Trophoblast cell (in vitro differentiated cells and primary cell): ENCODE measurements around the gene IYD.

Source experiments
- DNase-seq, 2 donors: peaks; one replicate each; pipeline ENCODE4 v3.0.0-alpha.2; 2016
- H2AFZ ChIP-seq: 2 replicates; pipeline ENCODE4 v1.6.1; 2013; ENCODE audit warnings: low read length, moderate library complexity, mild to moderate bottlenecking; ENCODE audit not compliant: insufficient read depth, poor library complexity
- H2AK5ac ChIP-seq: 2 replicates; pipeline ENCODE4 v1.6.1; 2013; ENCODE audit warnings: mild to moderate bottlenecking, low read length
- H2BK120ac ChIP-seq: 2 replicates; pipeline ENCODE4 v1.6.1; 2013; ENCODE audit warnings: low read length, mild to moderate bottlenecking, moderate library complexity; ENCODE audit not compliant: insufficient read depth, poor library complexity
- H2BK12ac ChIP-seq: 2 replicates; pipeline ENCODE4 v1.6.1; 2013; ENCODE audit warnings: mild to moderate bottlenecking, low read length, moderate library complexity
- H2BK5ac ChIP-seq: 2 replicates; pipeline ENCODE4 v1.6.1; 2013; ENCODE audit warnings: low read length, low read depth, moderate library complexity, mild to moderate bottlenecking; ENCODE audit not compliant: poor library complexity
- H3K14ac ChIP-seq: 2 replicates; pipeline ENCODE4 v1.6.1; 2013; ENCODE audit warnings: mild to moderate bottlenecking, low read length
- H3K18ac ChIP-seq: 2 replicates; pipeline ENCODE4 v1.6.1; 2013; ENCODE audit warnings: mild to moderate bottlenecking, low read length
- H3K23ac ChIP-seq: 2 replicates; pipeline ENCODE4 v1.6.1; 2013; ENCODE audit warnings: low read length
- H3K27ac ChIP-seq: 2 replicates; pipeline ENCODE4 v1.5.1; 2013; ENCODE audit warnings: low read depth, mild to moderate bottlenecking, inconsistent platforms, low read length, moderate library complexity
- H3K27me3 ChIP-seq: 2 replicates; pipeline ENCODE4 v1.6.1; 2013; ENCODE audit warnings: inconsistent platforms, mild to moderate bottlenecking, low read length, moderate library complexity; ENCODE audit not compliant: insufficient read depth
- H3K36me3 ChIP-seq, 2 experiments: 1 replicate in 1 of 2; 2 replicates in 1 of 2; pipeline ENCODE4 v1.6.1; 2013; ENCODE audit warnings: low read length in 2 of 2, mild to moderate bottlenecking in 2 of 2, moderate library complexity in 1 of 2; ENCODE audit not compliant: insufficient read depth in 2 of 2, control insufficient read depth in 1 of 2
- H3K4ac ChIP-seq: 2 replicates; pipeline ENCODE4 v1.6.1; 2013; ENCODE audit warnings: low read depth, mild to moderate bottlenecking, low read length, moderate library complexity
- H3K4me1 ChIP-seq, 2 experiments: 1 replicate in 1 of 2; 2 replicates in 1 of 2; pipeline ENCODE4 v1.6.1; 2013; ENCODE audit warnings: low read length in 2 of 2, mild to moderate bottlenecking in 2 of 2, moderate library complexity in 1 of 2; ENCODE audit not compliant: insufficient read depth in 2 of 2, control insufficient read depth in 1 of 2
- H3K4me2 ChIP-seq: 2 replicates; pipeline ENCODE4 v1.6.1; 2013; ENCODE audit warnings: inconsistent platforms, mild to moderate bottlenecking, low read length, moderate library complexity
- H3K4me3 ChIP-seq: 2 replicates; pipeline ENCODE4 v1.5.1; 2013; ENCODE audit warnings: mild to moderate bottlenecking, low read depth, low read length, inconsistent platforms
- H3K79me1 ChIP-seq: one replicate; pipeline ENCODE4 v1.6.1; 2013; ENCODE audit warnings: low read length
- H3K79me2 ChIP-seq: 2 replicates; pipeline ENCODE4 v1.6.1; 2013; ENCODE audit warnings: low read length, mild to moderate bottlenecking; ENCODE audit not compliant: control insufficient read depth, insufficient read depth, poor library complexity
- H3K9ac ChIP-seq: 2 replicates; pipeline ENCODE4 v1.6.1; 2013; ENCODE audit warnings: mild to moderate bottlenecking, low read length
- H3K9me3 ChIP-seq: 2 replicates; pipeline ENCODE4 v1.6.1; 2013; ENCODE audit warnings: low read depth, mild to moderate bottlenecking, control low read depth, inconsistent platforms, low read length; ENCODE audit not compliant: insufficient read depth
- H4K12ac ChIP-seq: 2 replicates; pipeline ENCODE4 v1.6.1; 2013; ENCODE audit warnings: low read depth, mild to moderate bottlenecking, low read length, moderate library complexity
- H4K8ac ChIP-seq: 2 replicates; pipeline ENCODE4 v1.6.1; 2013; ENCODE audit warnings: low read depth, mild to moderate bottlenecking, low read length, moderate library complexity
- H4K91ac ChIP-seq: one replicate; pipeline ENCODE4 v1.6.1; 2013; ENCODE audit warnings: low read depth, mild to moderate bottlenecking, low read length, moderate library complexity
- WGBS: extraction: QIAGEN DNeasy Blood & Tissue Kit; methylation state at CpG from one replicate; pipeline ENCODE4 v1.1.7; 2013; ENCODE audit warnings: missing lambda C conversion rate; ENCODE audit not compliant: insufficient read length, insufficient coverage; ENCODE audit errors: extremely low coverage; 5-methylcytosine and 5-hydroxymethylcytosine counted together

IYD gene

DNA sequence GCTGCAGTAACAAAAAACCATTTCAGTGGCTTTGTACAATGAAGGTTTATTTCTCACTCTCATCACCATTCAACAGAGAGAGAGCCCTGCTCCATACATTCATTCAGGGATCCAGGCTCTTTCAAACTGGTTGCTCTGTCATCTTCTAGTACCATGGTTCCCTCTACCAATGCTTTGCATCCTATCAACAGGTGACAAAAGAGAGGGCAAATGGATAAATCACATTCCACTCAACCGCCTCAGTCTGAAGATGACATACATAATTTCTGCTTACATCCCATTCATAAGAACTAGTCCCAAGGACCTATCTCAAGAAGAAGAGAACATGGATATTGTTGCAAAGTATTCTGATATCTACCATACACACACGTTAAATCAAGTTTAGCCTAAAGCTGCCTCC, 51.6 kb downstream of the IYD start:
- no peaks in the 10 kb centered on the region for H3K27me3 ChIP-seq
- no CpG with 5 or more reads among the region's 2 CpGs for WGBS
- no peaks in the 10 kb centered on the region for H3K79me1 ChIP-seq
- peaks cover 0 to 2% of the 10 kb centered on the region in 2 experiments for H3K4me1 ChIP-seq
- no peak overlapping the region for H4K12ac ChIP-seq
- H2BK5ac ChIP-seq, result no peak overlapping the region
- peaks cover 18% of the 10 kb centered on the region for H3K9me3 ChIP-seq
- H3K9ac ChIP-seq, result no peak overlapping the region
- H3K79me2 ChIP-seq, result no peaks in the 10 kb centered on the region
- H3K36me3 ChIP-seq, result no peaks in the 10 kb centered on the region
- H3K18ac ChIP-seq, result no peak overlapping the region
- H2AK5ac ChIP-seq, result no peak overlapping the region
- no peak overlapping the region for H3K14ac ChIP-seq
- H4K8ac ChIP-seq, result no peak overlapping the region
- no peak overlapping the region for H3K4ac ChIP-seq
- H2BK120ac ChIP-seq, result no peak overlapping the region
- no peak overlapping the region for H2AFZ ChIP-seq
- no peak overlapping the region for H3K27ac ChIP-seq
- H3K4me2 ChIP-seq, result no peak overlapping the region
- H3K23ac ChIP-seq, result no peak overlapping the region
- no peak overlapping the region for H2BK12ac ChIP-seq
- H3K4me3 ChIP-seq, result no peak overlapping the region
- no peak for DNase-seq
- no peak overlapping the region for H4K91ac ChIP-seq

DNA sequence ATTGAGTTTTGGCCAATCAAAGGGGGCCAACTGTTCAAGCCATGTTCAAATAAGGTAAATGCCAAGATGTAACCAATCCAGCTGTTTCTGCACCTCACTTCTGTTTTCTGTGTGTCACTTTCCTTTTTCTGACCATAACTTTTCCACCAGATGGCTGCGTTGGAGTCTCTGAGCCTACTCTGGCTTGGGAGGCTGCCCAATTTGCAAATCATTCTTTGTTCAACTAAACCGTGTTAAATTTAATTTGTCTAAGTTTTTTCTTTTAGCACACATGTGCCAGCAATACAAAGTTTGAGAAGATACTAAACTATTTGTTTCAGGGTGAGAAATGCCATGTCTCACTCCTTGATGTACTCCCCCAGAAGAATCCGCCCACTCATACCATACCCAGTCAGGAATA, 52.1 kb downstream of the IYD start:
- Histone ChIP-seq H2AFZ (no peak overlapping the region), H3K23ac (no peak overlapping the region), H3K4me3 (no peak overlapping the region), H3K4ac (no peak overlapping the region), H3K18ac (no peak overlapping the region), H2BK12ac (no peak overlapping the region), H3K14ac (no peak overlapping the region), H4K12ac (no peak overlapping the region), H3K36me3 (no peaks in the 10 kb centered on the region), H3K79me1 (no peaks in the 10 kb centered on the region), H4K91ac (no peak overlapping the region), H3K4me2 (no peak overlapping the region), H2BK5ac (no peak overlapping the region), H4K8ac (no peak overlapping the region), H3K9me3 (peaks cover 22% of the 10 kb centered on the region), H3K27me3 (no peaks in the 10 kb centered on the region), H2BK120ac (no peak overlapping the region), H3K79me2 (no peaks in the 10 kb centered on the region), H2AK5ac (no peak overlapping the region), H3K27ac (no peak overlapping the region), H3K9ac (no peak overlapping the region), H3K4me1 (peaks cover 0 to 2% of the 10 kb centered on the region in 2 experiments)
- WGBS, result no CpG with 5 or more reads among the region's 3 CpGs
- DNase-seq, result no peak

DNA sequence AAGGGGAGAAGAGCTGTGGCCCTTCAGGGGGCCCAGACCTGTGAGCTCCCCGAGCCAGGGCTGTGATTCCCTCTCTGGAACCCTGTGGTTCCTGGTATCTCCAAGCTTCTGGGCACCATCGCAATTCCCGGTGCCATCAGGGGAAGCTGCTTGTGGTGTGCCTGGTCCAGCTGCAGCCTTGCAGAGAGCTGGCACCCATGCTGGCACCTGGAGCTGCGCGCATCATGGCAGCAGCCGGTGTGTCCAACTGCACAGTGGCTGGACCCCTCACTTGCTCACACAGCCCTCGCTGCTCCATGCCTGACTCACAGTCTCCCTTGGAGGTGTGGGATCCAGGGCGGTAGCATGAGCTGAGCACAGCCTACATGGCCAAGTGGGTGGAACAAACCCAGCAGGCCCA, 56.7 kb downstream of the IYD start:
- Histone ChIP-seq H2AK5ac (no peak overlapping the region), H3K9ac (no peak overlapping the region), H3K9me3 (peaks cover 22% of the 10 kb centered on the region), H3K27ac (no peak overlapping the region), H3K4me1 (no peaks in the 10 kb centered on the region), H3K14ac (no peak overlapping the region), H2BK5ac (no peak overlapping the region), H3K27me3 (no peaks in the 10 kb centered on the region), H3K79me2 (no peaks in the 10 kb centered on the region), H3K18ac (no peak overlapping the region), H3K4ac (no peak overlapping the region), H3K36me3 (no peaks in the 10 kb centered on the region), H4K8ac (no peak overlapping the region), H3K4me3 (no peak overlapping the region), H3K79me1 (no peaks in the 10 kb centered on the region), H2BK120ac (no peak overlapping the region), H3K23ac (no peak overlapping the region), H3K4me2 (no peak overlapping the region), H4K91ac (no peak overlapping the region), H2BK12ac (no peak overlapping the region), H4K12ac (no peak overlapping the region), H2AFZ (no peak overlapping the region)
- no peak for DNase-seq
- WGBS, result no CpG with 5 or more reads among the region's 8 CpGs

DNA sequence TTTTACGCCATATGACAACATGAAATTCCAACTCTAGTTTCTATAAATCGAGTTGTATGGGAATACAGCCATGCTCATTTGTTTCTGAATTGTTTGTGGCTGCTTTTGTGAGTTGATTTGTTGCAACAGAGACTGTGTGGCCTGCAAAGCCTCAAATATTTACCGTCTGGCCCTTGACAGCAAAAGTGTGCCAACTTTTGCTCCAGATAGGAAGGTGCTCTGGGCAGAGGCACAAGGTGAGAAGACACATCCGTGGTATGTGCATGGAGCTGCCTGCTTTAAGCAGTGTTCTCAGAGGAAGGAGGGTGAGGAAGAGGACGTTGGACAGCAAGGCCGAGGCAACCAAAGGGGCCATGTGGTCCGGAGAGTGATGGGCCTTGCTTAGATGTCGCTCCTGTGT, 57.4 kb downstream of the IYD start:
- peaks cover 22% of the 10 kb centered on the region for H3K9me3 ChIP-seq
- no peak overlapping the region for H3K27ac ChIP-seq
- H3K4me1 ChIP-seq, result no peaks in the 10 kb centered on the region
- H3K36me3 ChIP-seq, result no peaks in the 10 kb centered on the region
- no peak overlapping the region for H3K4me2 ChIP-seq
- no peak overlapping the region for H2AK5ac ChIP-seq
- no peak overlapping the region for H4K91ac ChIP-seq
- H3K18ac ChIP-seq, result no peak overlapping the region
- no peak overlapping the region for H3K4ac ChIP-seq
- no peak overlapping the region for H2BK12ac ChIP-seq
- no peak overlapping the region for H3K9ac ChIP-seq
- H3K79me2 ChIP-seq, result no peaks in the 10 kb centered on the region
- H2BK120ac ChIP-seq, result no peak overlapping the region
- H3K14ac ChIP-seq, result no peak overlapping the region
- H3K23ac ChIP-seq, result no peak overlapping the region
- no peak overlapping the region for H2BK5ac ChIP-seq
- no peaks in the 10 kb centered on the region for H3K27me3 ChIP-seq
- H4K12ac ChIP-seq, result no peak overlapping the region
- WGBS, result no CpG with 5 or more reads among the region's 8 CpGs
- no peak overlapping the region for H2AFZ ChIP-seq
- no peaks in the 10 kb centered on the region for H3K79me1 ChIP-seq
- no peak overlapping the region for H3K4me3 ChIP-seq
- no peak for DNase-seq
- no peak overlapping the region for H4K8ac ChIP-seq
